Activated CD8-positive, alpha-beta memory T cell treated with anti-CD3 and anti-CD28 coated beads, Interleukin-2, amount 10 ng/mL, durations not matched to agents 7 days and 5 days (primary cell): ENCODE results near the gene SERPINE2. TPM values are rescaled to one million over a fixed set of nuclear protein-coding genes. Genes with fewer than 3 reads are reported as not detected.
A peak's percentile ranks its signal among the peaks of the same experiment; 100 is the strongest.

ENCODE experiments used
- ATAC-seq: fragments of 150-1000 bp; cut with Tn5 transposase; one replicate; pipeline ENCODE4 v1.10.0; 2021; ENCODE audit warnings: moderate library complexity
- CTCF ChIA-PET: fragments of 350-600 bp; sonication (Branson Sonifier 250); formaldehyde crosslinking; loops from one replicate; lab custom pipeline; 2021; ENCODE audit warnings: antibody characterized with exemption; lab: Charles Lee
- DNase-seq: peaks from one replicate; pipeline ENCODE4 v3.0.0-alpha.2; 2020
- H3K27ac Mint-ChIP-seq: one replicate; pipeline ENCODE4 v1.8.0; 2021; ENCODE audit warnings: mild to moderate bottlenecking, mixed read lengths
- H3K27me3 Mint-ChIP-seq: one replicate; pipeline ENCODE4 v1.8.0; 2021; ENCODE audit warnings: mixed read lengths
- H3K36me3 Mint-ChIP-seq: one replicate; pipeline ENCODE4 v1.8.0; 2021; ENCODE audit warnings: mild to moderate bottlenecking, mixed read lengths
- H3K4me1 Mint-ChIP-seq: one replicate; pipeline ENCODE4 v1.8.0; 2021; ENCODE audit warnings: mixed read lengths
- H3K4me3 Mint-ChIP-seq: one replicate; pipeline ENCODE4 v1.8.0; 2021; ENCODE audit warnings: mild to moderate bottlenecking, moderate library complexity, mixed read lengths
- H3K9me3 Mint-ChIP-seq: one replicate; pipeline ENCODE4 v1.8.0; 2022; ENCODE audit warnings: low read depth, mixed read lengths
- total RNA-seq, 2 experiments: library from RNA; stranded (reverse); gene quantifications; one replicate each; pipeline ENCODE4 v1.2.3, GENCODE V29; 2021

SERPINE2 gene
- total RNA-seq, 2 experiments from 2014 or later: 1.9 to 8.2 TPM

- H3K27ac Mint-ChIP-seq: no peak overlapping the region
- H3K4me1 Mint-ChIP-seq: peaks cover 16% of the 10 kb centered on the region
- CTCF ChIA-PET: interaction anchor here (1.0 to 2.3 kb wide), 3 partner anchors 13 to 245 kb away, joined by 4 to 6 read pairs (median 5); no protein-coding TSS in a partner anchor
- DNase-seq (peak; percentile 59), ATAC-seq (peak; percentile 71)
- H3K27me3 Mint-ChIP-seq: peaks cover 78% of the 10 kb centered on the region
- peak overlapping the region; percentile 81 for H3K4me3 Mint-ChIP-seq
- H3K36me3 Mint-ChIP-seq: peaks cover 1% of the 10 kb centered on the region
- no peaks in the 10 kb centered on the region for H3K9me3 Mint-ChIP-seq
Measured at GRCh38 chr2:224038049-224038829, 847 bp downstream of the SERPINE2 start.

- no peak overlapping the region for H3K27ac Mint-ChIP-seq
- H3K27me3 Mint-ChIP-seq: peaks cover 73% of the 10 kb centered on the region
- H3K4me3 Mint-ChIP-seq: no peak overlapping the region
- peaks cover 1% of the 10 kb centered on the region for H3K36me3 Mint-ChIP-seq
- no peak for ATAC-seq
- H3K9me3 Mint-ChIP-seq: no peaks in the 10 kb centered on the region
- CTCF ChIA-PET: no interaction called here
- peaks cover 16% of the 10 kb centered on the region for H3K4me1 Mint-ChIP-seq
- no peak for DNase-seq
Measured at GRCh38 chr2:224036731-224037361, 2.2 kb downstream of the SERPINE2 start.

- peaks cover 14% of the 10 kb centered on the region for H3K4me1 Mint-ChIP-seq
- CTCF ChIA-PET: no interaction called here
Measured at GRCh38 chr2:224034017-224034416, 5.1 kb downstream of the SERPINE2 start.

GRCh38 chr2:224033601-224034000 is 5.5 kb downstream of the SERPINE2 start:
- DNase-seq: no peak
- Mint-ChIP-seq H3K27me3 (peaks cover 50% of the 10 kb centered on the region), H3K27ac (no peak overlapping the region), H3K36me3 (peaks cover 1% of the 10 kb centered on the region), H3K4me1 (peaks cover 14% of the 10 kb centered on the region), H3K9me3 (no peaks in the 10 kb centered on the region), H3K4me3 (no peak overlapping the region)
- CTCF ChIA-PET: no interaction called here
- no peak for ATAC-seq

More at GRCh38 chr2:224034017-224034416, 5.1 kb downstream of the SERPINE2 start:
- Mint-ChIP-seq H3K27ac (no peak overlapping the region), H3K4me3 (no peak overlapping the region), H3K36me3 (peaks cover 1% of the 10 kb centered on the region), H3K9me3 (no peaks in the 10 kb centered on the region), H3K27me3 (peaks cover 50% of the 10 kb centered on the region)
- DNase-seq (no peak), ATAC-seq (no peak)

- H3K27me3 Mint-ChIP-seq: peaks cover 38% of the 10 kb centered on the region
- no peak for ATAC-seq
- no peaks in the 10 kb centered on the region for H3K9me3 Mint-ChIP-seq
- CTCF ChIA-PET: no interaction called here
- peaks cover 7% of the 10 kb centered on the region for H3K4me1 Mint-ChIP-seq
- DNase-seq: no peak
- H3K27ac Mint-ChIP-seq: no peak overlapping the region
- peaks cover 1% of the 10 kb centered on the region for H3K36me3 Mint-ChIP-seq
- H3K4me3 Mint-ChIP-seq: no peak overlapping the region
Measured at GRCh38 chr2:224032283-224032682, 6.8 kb downstream of the SERPINE2 start.

- peak; percentile 20 for ATAC-seq
- no peak overlapping the region for H3K4me3 Mint-ChIP-seq
- peaks cover 10% of the 10 kb centered on the region for H3K4me1 Mint-ChIP-seq
- no peaks in the 10 kb centered on the region for H3K9me3 Mint-ChIP-seq
- CTCF ChIA-PET: no interaction called here
- H3K36me3 Mint-ChIP-seq: peaks cover 1% of the 10 kb centered on the region
- H3K27me3 Mint-ChIP-seq: peaks cover 31% of the 10 kb centered on the region
- no peak overlapping the region for H3K27ac Mint-ChIP-seq
- DNase-seq: no peak
Measured at GRCh38 chr2:224031358-224031970, 7.6 kb downstream of the SERPINE2 start.

- no peak for ATAC-seq
- CTCF ChIA-PET: no interaction called here
- no peaks in the 10 kb centered on the region for H3K9me3 Mint-ChIP-seq
Measured at GRCh38 chr2:224030786-224031185, 8.3 kb downstream of the SERPINE2 start.

GRCh38 chr2:224029876-224030275 is 9.2 kb downstream of the SERPINE2 start:
- Mint-ChIP-seq H3K4me3 (no peak overlapping the region), H3K9me3 (no peaks in the 10 kb centered on the region), H3K4me1 (peaks cover 26% of the 10 kb centered on the region), H3K27ac (no peak overlapping the region), H3K36me3 (peaks cover 8% of the 10 kb centered on the region), H3K27me3 (peaks cover 25% of the 10 kb centered on the region)
- DNase-seq: no peak
- CTCF ChIA-PET: no interaction called here
- ATAC-seq: no peak

More at GRCh38 chr2:224030786-224031185, 8.3 kb downstream of the SERPINE2 start:
- H3K36me3 Mint-ChIP-seq: peaks cover 8% of the 10 kb centered on the region
- H3K27me3 Mint-ChIP-seq: peaks cover 27% of the 10 kb centered on the region
- H3K4me3 Mint-ChIP-seq: no peak overlapping the region
- no peak for DNase-seq
- H3K4me1 Mint-ChIP-seq: peaks cover 17% of the 10 kb centered on the region
- no peak overlapping the region for H3K27ac Mint-ChIP-seq

- DNase-seq: no peak
- Mint-ChIP-seq H3K27me3 (peaks cover 8% of the 10 kb centered on the region), H3K4me1 (peaks cover 28% of the 10 kb centered on the region), H3K9me3 (no peaks in the 10 kb centered on the region), H3K36me3 (peaks cover 7% of the 10 kb centered on the region), H3K4me3 (no peak overlapping the region), H3K27ac (peak overlapping the region; percentile 47)
- no peak for ATAC-seq
- CTCF ChIA-PET: no interaction called here
Measured at GRCh38 chr2:224027931-224028330, 11.2 kb downstream of the SERPINE2 start.

GRCh38 chr2:224027070-224027469 is 12.0 kb downstream of the SERPINE2 start:
- CTCF ChIA-PET: interaction anchor here (3.7 kb wide), 1 partner anchor 33 kb away, joined by 17 read pairs; no protein-coding TSS in a partner anchor
- H3K4me1 Mint-ChIP-seq: peaks cover 28% of the 10 kb centered on the region
- H3K27me3 Mint-ChIP-seq: peaks cover 3% of the 10 kb centered on the region
- H3K36me3 Mint-ChIP-seq: peaks cover 7% of the 10 kb centered on the region
- DNase-seq (no peak), ATAC-seq (no peak)
- H3K27ac Mint-ChIP-seq: peak overlapping the region; percentile 86
- H3K9me3 Mint-ChIP-seq: no peaks in the 10 kb centered on the region
- no peak overlapping the region for H3K4me3 Mint-ChIP-seq

GRCh38 chr2:224025874-224026273 is 13.2 kb downstream of the SERPINE2 start:
- CTCF ChIA-PET: interaction anchor here (2.4 to 3.7 kb wide), 2 partner anchors 13 to 32 kb away, joined by 6 to 17 read pairs; partner anchors contain the start of gene SERPINE2
- peaks cover 28% of the 10 kb centered on the region for H3K4me1 Mint-ChIP-seq
- peak overlapping the region; percentile 0 for H3K4me3 Mint-ChIP-seq
- H3K36me3 Mint-ChIP-seq: peaks cover 7% of the 10 kb centered on the region
- H3K9me3 Mint-ChIP-seq: no peaks in the 10 kb centered on the region
- H3K27ac Mint-ChIP-seq: peak overlapping the region; percentile 86
- DNase-seq: peak; percentile 82
- peak; percentile 91 for ATAC-seq
- no peaks in the 10 kb centered on the region for H3K27me3 Mint-ChIP-seq

GRCh38 chr2:224024270-224024669 is 14.8 kb downstream of the SERPINE2 start:
- Mint-ChIP-seq H3K27me3 (no peaks in the 10 kb centered on the region), H3K27ac (no peak overlapping the region), H3K36me3 (peaks cover 7% of the 10 kb centered on the region), H3K4me3 (no peak overlapping the region), H3K9me3 (no peaks in the 10 kb centered on the region), H3K4me1 (peaks cover 28% of the 10 kb centered on the region)
- ATAC-seq (no peak), DNase-seq (no peak)
- CTCF ChIA-PET: interaction anchor here (1.1 to 3.7 kb wide), 3 partner anchors 14 to 30 kb away, joined by 3 to 17 read pairs (median 6); partner anchors contain the start of gene SERPINE2

GRCh38 chr2:224023188-224023587 is 15.9 kb downstream of the SERPINE2 start:
- Mint-ChIP-seq H3K9me3 (no peaks in the 10 kb centered on the region), H3K4me3 (no peak overlapping the region), H3K27me3 (no peaks in the 10 kb centered on the region), H3K27ac (no peak overlapping the region), H3K4me1 (peaks cover 28% of the 10 kb centered on the region), H3K36me3 (peaks cover 7% of the 10 kb centered on the region)
- CTCF ChIA-PET: no interaction called here
- no peak for DNase-seq
- ATAC-seq: no peak
